NCI-H146 (cell line): ENCODE results near the gene SLC39A7.

Source experiments
- DNase-seq: peaks from one replicate; lab custom pipeline; 2025; lab: John Stamatoyannopoulos, UW

Gene SLC39A7

GRCh38 chr6:33190504-33191107 is 10.1 kb upstream of the SLC39A7 start:
- DNase-seq = no peak

- no peak for DNase-seq
Observed at GRCh38 chr6:33191383-33192104, 9.1 kb upstream of the SLC39A7 start.

- peak; percentile 35 for DNase-seq
Observed at GRCh38 chr6:33192105-33192646, 8.5 kb upstream of the SLC39A7 start, which contains the start of gene COL11A2. Gene COL11A2, minus strand, starts transcription at chr6:33192467. Its CDS starts 227 bp downstream, at chr6:33192240.

GRCh38 chr6:33192671-33193602 is 7.7 kb upstream of the SLC39A7 start:
- DNase-seq = peak; percentile 54

- DNase-seq = no peak
Observed at GRCh38 chr6:33193619-33194018, 7.0 kb upstream of the SLC39A7 start.

GRCh38 chr6:33194431-33194979 is 6.2 kb upstream of the SLC39A7 start:
- no peak for DNase-seq

GRCh38 chr6:33195304-33196165 is 5.1 kb upstream of the SLC39A7 start:
- no peak for DNase-seq

- peak; percentile 40 for DNase-seq
Observed at GRCh38 chr6:33197431-33198048, 3.1 kb upstream of the SLC39A7 start.

- no peak for DNase-seq
Observed at GRCh38 chr6:33198159-33198852, 2.4 kb upstream of the SLC39A7 start.

GRCh38 chr6:33198853-33199436 is 1.7 kb upstream of the SLC39A7 start:
- DNase-seq = no peak

GRCh38 chr6:33199687-33200218 is 914 bp upstream of the SLC39A7 start:
- peak; percentile 82 for DNase-seq

GRCh38 chr6:33201147-33201545 is 479 bp downstream of the SLC39A7 start:
- DNase-seq = peak; percentile 27

- no peak for DNase-seq
Observed at GRCh38 chr6:33201935-33202334, 1.3 kb downstream of the SLC39A7 start.

- DNase-seq = no peak
Observed at GRCh38 chr6:33202799-33203198, 2.1 kb downstream of the SLC39A7 start.

GRCh38 chr6:33203443-33204164 is 2.9 kb downstream of the SLC39A7 start:
- DNase-seq = no peak

- no peak for DNase-seq
Observed at GRCh38 chr6:33204165-33204414, 3.4 kb downstream of the SLC39A7 start.

- DNase-seq = peak; percentile 87
Observed at GRCh38 chr6:33204415-33205190, 3.9 kb downstream of the SLC39A7 start, which contains the start of gene HSD17B8. Gene HSD17B8, plus strand, starts transcription at chr6:33204655. Its CDS starts 14 bp downstream, at chr6:33204669.
